A172 (cell line): ENCODE results near the gene ROPN1L. TPM values are rescaled to one million over a fixed set of nuclear protein-coding genes. Genes with fewer than 3 reads are reported as not detected.
A peak's percentile ranks its signal among the peaks of the same experiment; 100 is the strongest.

Source experiments
- DNase-seq: peaks from one replicate; pipeline ENCODE4 v3.0.0-alpha.2; 2015; ENCODE audit warnings: low spot score
- total RNA-seq: library from RNA; depleted of rRNA; stranded (reverse); fragments of >200 nt; shearing (Covaris generic); gene quantifications from 2 replicates; pipeline ENCODE4 v1.2.3, GENCODE V29; 2014

The ROPN1L gene
- total RNA-seq, 1 experiment from 2014 or later, result 0.31 TPM

- DNase-seq, result no peak
Measured at GRCh38 chr5:10457682-10458574, 16.2 kb downstream of the ROPN1L start.

GRCh38 chr5:10459080-10460055, 17.7 kb downstream of the ROPN1L start:
- no peak for DNase-seq

DNA sequence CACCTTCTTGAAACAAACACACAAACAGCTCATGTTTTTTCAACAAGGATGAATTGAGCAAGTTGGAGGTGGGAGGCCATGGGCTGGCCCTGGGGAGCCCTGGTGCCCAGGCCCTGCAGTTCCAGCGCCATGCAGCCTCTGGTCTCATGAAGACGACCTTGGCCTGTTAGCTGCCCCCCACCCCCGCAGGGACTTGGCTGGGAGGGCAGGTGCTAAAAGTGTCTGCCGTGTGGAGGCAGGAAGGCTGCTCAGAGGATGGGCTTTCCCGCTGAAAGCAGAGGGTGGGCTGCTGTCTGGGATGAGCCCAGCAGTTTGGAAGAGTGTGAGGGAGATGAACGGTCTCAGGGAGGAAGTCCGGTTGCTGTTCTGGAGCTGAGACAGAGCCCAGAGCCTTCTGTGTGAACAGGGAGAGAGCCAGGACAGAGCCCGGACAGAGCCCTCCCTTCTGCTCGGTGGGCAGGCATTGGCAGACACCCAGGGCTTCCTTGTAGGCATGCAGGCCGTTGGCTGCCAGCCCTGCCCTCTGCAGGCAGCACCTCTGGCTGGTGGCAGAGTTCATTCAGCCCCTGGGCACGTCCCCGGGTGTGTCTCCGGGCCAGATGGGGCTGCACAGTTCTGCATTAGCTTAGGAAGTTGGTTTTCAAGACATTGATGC, 18.7 kb downstream of the ROPN1L start:
- DNase-seq, result no peak

GRCh38 chr5:10461041-10461440, 19.4 kb downstream of the ROPN1L start:
- no peak for DNase-seq

GRCh38 chr5:10461904-10462555, 20.4 kb downstream of the ROPN1L start:
- no peak for DNase-seq

GRCh38 chr5:10463566-10463965, 21.9 kb downstream of the ROPN1L start:
- DNase-seq, result no peak

DNA sequence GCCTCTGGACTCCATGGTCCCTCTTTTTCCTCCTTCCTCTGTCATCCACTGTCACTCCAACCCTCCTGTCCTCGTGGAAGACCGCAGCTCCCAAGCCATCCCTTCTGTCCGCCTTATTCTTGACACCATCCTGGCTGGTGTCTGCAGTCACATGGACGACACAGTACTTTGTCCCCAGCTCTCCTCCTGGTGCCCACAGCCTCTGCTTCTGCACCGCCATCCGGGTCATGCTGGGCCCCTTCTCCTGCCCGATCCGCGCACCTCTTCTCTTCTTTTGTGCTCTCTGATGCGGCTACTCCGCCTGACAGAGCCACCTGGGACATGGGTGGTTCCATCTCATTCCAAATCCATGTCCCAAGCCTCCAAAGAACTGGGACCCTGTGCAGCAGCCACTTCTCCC, 22.5 kb downstream of the ROPN1L start:
- no peak for DNase-seq

GRCh38 chr5:10465726-10466125, 24.0 kb downstream of the ROPN1L start:
- DNase-seq, result no peak

DNA sequence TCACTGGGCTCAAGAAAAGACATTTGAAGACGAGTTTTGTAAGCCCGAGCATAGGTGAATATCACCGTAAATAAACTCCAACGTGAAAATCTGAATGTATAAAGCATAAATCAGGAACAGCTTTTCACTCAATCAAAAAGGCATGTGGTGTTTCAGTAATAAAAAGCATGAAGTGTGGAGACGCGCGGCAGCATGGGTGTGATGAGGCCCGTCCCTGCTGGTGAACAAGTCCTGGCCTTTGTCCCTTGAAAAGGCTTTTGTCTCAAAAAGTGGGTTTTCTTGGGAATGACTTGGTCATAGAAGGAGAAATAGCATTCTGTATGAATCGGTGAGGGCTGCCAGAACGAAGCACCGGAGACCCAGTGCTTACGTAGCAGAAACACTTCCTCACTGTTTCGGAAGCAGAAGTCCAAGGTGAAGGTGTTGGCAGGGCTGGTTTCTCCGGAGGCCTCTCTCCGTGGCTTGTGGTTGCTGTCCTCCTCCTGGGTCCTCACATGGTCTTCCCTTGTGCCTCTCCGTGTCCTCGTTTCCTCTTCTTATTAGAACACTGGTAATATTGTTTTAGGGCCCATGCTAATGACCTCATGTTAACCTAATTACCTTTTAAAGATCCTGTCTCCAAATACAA, 24.9 kb downstream of the ROPN1L start:
- no peak for DNase-seq

- DNase-seq, result peak; percentile 74
Measured at GRCh38 chr5:10467281-10468198, 25.9 kb downstream of the ROPN1L start.

- no peak for DNase-seq
Measured at GRCh38 chr5:10468256-10468655, 26.6 kb downstream of the ROPN1L start.

- DNase-seq, result no peak
Measured at GRCh38 chr5:10469253-10470050, 27.8 kb downstream of the ROPN1L start.

- DNase-seq, result no peak
Measured at GRCh38 chr5:10470669-10471068, 29.0 kb downstream of the ROPN1L start.

DNA sequence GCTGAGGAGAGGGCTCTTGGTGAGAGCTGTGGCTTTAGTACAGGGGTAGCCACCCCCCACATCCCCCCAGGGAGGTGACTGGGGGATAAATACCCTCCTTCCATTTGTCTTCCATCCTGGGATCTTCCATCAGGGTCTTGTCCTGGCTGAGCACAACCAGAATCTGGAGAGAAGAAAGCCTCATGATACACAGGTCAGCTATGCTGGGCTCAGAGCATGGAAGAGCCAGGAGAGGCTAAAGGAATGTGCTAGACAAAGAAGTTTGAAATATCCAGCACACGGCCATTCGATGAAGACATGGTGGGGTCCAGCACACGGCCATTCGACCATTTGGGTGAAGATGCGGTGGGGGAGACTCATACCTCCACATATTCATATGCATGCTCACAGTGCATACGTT, 30.0 kb downstream of the ROPN1L start:
- DNase-seq, result no peak

GRCh38 chr5:10474521-10475075, 32.9 kb downstream of the ROPN1L start:
- no peak for DNase-seq

GRCh38 chr5:10475931-10476676, 34.4 kb downstream of the ROPN1L start:
- no peak for DNase-seq

DNA sequence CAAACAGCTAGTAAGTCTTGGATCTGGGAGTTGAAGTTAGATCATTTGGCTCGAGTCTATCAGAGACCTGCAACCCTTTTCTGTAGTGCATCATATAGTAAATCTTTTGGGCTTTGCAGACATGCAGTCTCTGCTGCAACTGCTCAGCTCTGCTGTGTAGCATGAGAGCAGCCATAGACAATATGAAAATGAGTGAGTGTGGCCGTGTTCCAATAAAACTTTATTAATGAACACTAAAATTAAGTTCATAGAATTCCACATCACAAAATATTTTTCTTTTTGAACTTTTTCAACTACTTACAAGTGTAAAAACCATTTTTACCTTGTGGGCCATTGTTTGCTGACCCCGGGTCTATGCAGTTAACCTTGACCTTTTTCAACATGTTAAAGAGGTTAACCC, 35.2 kb downstream of the ROPN1L start:
- DNase-seq, result no peak

DNA sequence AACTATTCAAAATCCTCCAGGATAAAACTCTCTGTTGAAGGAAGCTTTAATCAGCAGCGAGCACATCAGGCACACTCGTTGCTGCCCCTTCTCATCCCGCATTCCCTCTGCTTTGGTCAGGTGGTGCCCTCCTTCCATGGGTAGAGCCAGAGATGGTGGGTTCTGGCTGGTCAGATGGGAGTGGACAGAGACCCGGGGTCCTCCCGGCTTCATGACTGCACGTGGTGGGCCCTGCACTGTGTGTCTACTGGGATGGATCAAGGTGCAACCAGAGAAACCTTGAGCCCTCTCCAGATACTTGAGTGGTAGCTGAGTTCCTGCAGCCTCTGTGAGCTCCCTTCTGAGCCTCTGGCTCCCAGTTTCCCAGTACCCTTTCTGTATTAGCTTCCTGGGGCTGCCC, 36.3 kb downstream of the ROPN1L start:
- DNase-seq, result no peak
